Erythroblast (primary cell): ENCODE measurements around the gene RCBTB2.
"Not testable (repeated sequence)": the region's sequence is repeated elsewhere in the genome, so short reads cannot be mapped to it uniquely, and the experiment has no call there.

ENCODE experiments used
- DNase-seq, 2 experiments: peaks; one replicate each; lab custom pipeline; 2025; lab: John Stamatoyannopoulos, UW
- GATA1 ChIP-seq: IDR thresholded peaks from 2 replicates; pipeline ENCODE4 v1.6.1; 2011; ENCODE audit warnings: low read depth, mild to moderate bottlenecking, control low read depth, low read length, moderate library complexity
- POLR2A ChIP-seq: IDR thresholded peaks from 2 replicates; pipeline ENCODE4 v1.6.1; 2011; ENCODE audit warnings: mild to moderate bottlenecking, low read length

The RCBTB2 gene

GRCh38 chr13:48491423-48492095, 41.3 kb downstream of the RCBTB2 start:
- TF ChIP-seq GATA1 (no peak), POLR2A (no peak)

GRCh38 chr13:48490241-48490640, 42.6 kb downstream of the RCBTB2 start:
- DNase-seq: no peak
- TF ChIP-seq POLR2A: no peak
- TF ChIP-seq GATA1: no peak

More at GRCh38 chr13:48491423-48492095, 41.3 kb downstream of the RCBTB2 start:
- DNase-seq: no peak

GRCh38 chr13:48489666-48490065, 43.2 kb downstream of the RCBTB2 start:
- no peak for DNase-seq
- TF ChIP-seq GATA1 (no peak), POLR2A (no peak)

GRCh38 chr13:48488995-48489394, 43.9 kb downstream of the RCBTB2 start:
- TF ChIP-seq POLR2A (no peak), GATA1 (no peak)
- no peak for DNase-seq

- DNase-seq: no peak
- TF ChIP-seq GATA1: no peak
- no peak for TF ChIP-seq POLR2A
Measured at GRCh38 chr13:48487968-48488367, 44.9 kb downstream of the RCBTB2 start.

- TF ChIP-seq GATA1: no peak
- no peak for TF ChIP-seq POLR2A
- DNase-seq: no peak
Measured at GRCh38 chr13:48486836-48487235, 46.0 kb downstream of the RCBTB2 start.

- DNase-seq: no peak
- TF ChIP-seq POLR2A: no peak
- no peak for TF ChIP-seq GATA1
Measured at GRCh38 chr13:48486362-48486761, 46.5 kb downstream of the RCBTB2 start.

GRCh38 chr13:48485432-48485831, 47.4 kb downstream of the RCBTB2 start:
- TF ChIP-seq POLR2A: no peak
- TF ChIP-seq GATA1: no peak
- no peak for DNase-seq

GRCh38 chr13:48483575-48483974, 49.3 kb downstream of the RCBTB2 start:
- DNase-seq: no peak
- TF ChIP-seq GATA1: no peak

GRCh38 chr13:48478391-48478790, 54.5 kb downstream of the RCBTB2 start:
- no peak for DNase-seq
- TF ChIP-seq GATA1 (no peak), POLR2A (no peak)

- DNase-seq: no peak
- no peak for TF ChIP-seq GATA1
- no peak for TF ChIP-seq POLR2A
Measured at GRCh38 chr13:48477191-48477855, 55.6 kb downstream of the RCBTB2 start.

GRCh38 chr13:48476686-48477085, 56.2 kb downstream of the RCBTB2 start:
- TF ChIP-seq GATA1 (no peak), POLR2A (no peak)
- DNase-seq: no peak

GRCh38 chr13:48476215-48476614, 56.7 kb downstream of the RCBTB2 start:
- DNase-seq: no peak
- TF ChIP-seq GATA1 (no peak), POLR2A (no peak)

- no peak for DNase-seq
- no peak for TF ChIP-seq GATA1
Measured at GRCh38 chr13:48475230-48475629, 57.6 kb downstream of the RCBTB2 start.

GRCh38 chr13:48457578-48458242, 75.2 kb downstream of the RCBTB2 start:
- TF ChIP-seq POLR2A (no peak), GATA1 (no peak)
- DNase-seq: no peak

- no peak for DNase-seq
Measured at GRCh38 chr13:48456546-48456945, 76.3 kb downstream of the RCBTB2 start.

GRCh38 chr13:48451196-48451595, 81.7 kb downstream of the RCBTB2 start:
- DNase-seq: not testable (repeated sequence)

More at GRCh38 chr13:48456546-48456945, 76.3 kb downstream of the RCBTB2 start:
- TF ChIP-seq GATA1 (no peak), POLR2A (no peak)
